HG02623 (cell line): ENCODE results near the gene ENPP7.

Experiments
- ATAC-seq: cut with Tn5 transposase; IDR thresholded peaks from one replicate; pipeline ENCODE4 v1.9.1; 2021; ENCODE audit warnings: moderate library complexity; ENCODE audit not compliant: unreplicated experiment

Gene ENPP7, protein sequence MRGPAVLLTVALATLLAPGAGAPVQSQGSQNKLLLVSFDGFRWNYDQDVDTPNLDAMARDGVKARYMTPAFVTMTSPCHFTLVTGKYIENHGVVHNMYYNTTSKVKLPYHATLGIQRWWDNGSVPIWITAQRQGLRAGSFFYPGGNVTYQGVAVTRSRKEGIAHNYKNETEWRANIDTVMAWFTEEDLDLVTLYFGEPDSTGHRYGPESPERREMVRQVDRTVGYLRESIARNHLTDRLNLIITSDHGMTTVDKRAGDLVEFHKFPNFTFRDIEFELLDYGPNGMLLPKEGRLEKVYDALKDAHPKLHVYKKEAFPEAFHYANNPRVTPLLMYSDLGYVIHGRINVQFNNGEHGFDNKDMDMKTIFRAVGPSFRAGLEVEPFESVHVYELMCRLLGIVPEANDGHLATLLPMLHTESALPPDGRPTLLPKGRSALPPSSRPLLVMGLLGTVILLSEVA

DNA sequence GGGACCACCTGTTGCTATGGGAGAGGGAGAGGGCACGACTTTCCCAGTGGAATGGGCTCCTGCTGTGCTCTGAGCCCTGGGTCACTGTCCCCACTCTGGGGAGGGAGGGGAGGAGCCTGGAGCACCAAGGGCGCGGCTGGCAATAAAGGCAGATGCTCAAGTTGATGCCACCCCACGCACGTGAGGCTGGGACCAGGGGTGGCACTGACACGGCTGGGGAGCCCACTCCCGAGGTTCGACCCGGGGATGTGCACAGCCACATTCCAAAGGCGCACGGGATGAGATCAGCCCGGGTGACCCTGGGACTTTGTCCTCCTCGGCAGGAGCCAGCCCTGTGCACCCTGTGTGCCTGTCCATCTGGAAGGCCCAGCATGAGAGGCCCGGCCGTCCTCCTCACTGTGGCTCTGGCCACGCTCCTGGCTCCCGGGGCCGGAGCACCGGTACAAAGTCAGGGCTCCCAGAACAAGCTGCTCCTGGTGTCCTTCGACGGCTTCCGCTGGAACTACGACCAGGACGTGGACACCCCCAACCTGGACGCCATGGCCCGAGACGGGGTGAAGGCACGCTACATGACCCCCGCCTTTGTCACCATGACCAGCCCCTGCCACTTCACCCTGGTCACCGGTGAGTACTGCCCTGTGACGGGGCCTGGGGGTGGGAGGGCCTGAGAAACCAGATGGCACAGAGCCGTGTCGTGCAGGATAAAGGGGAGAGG lies at the start of gene ENPP7:
Gene ENPP7, plus strand, starts transcription at position 175 of the 715 bp plus-strand sequence. Its CDS starts 197 bp downstream, at position 372.
- ATAC-seq: no peak

DNA sequence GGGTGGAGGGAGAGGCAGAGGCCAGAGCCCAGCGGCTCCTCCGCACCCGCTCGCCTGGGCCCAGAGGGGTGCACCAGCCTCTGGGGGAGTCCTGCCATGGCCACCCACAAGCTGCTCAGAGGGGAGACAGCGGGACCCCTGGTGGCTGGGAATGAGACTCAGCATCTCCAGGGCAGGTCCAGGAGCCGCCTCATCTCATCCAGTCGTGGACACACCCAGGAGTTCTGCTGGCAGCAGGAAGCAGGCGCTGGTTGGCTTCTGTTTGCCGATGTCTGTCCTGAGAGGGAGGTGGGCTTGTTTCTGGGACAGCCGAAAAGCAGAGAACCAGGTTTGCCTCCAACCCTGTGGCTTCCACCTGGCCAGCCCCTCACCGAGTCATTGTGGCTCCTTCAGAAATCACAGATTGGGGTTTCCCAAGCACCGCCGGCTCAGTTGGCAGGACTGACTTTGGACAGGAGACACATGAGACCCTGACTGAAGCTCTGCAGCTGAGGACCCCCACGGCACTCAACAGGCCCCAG lies 49.6 kb upstream of the ENPP7 start:
- no peak for ATAC-seq

DNA sequence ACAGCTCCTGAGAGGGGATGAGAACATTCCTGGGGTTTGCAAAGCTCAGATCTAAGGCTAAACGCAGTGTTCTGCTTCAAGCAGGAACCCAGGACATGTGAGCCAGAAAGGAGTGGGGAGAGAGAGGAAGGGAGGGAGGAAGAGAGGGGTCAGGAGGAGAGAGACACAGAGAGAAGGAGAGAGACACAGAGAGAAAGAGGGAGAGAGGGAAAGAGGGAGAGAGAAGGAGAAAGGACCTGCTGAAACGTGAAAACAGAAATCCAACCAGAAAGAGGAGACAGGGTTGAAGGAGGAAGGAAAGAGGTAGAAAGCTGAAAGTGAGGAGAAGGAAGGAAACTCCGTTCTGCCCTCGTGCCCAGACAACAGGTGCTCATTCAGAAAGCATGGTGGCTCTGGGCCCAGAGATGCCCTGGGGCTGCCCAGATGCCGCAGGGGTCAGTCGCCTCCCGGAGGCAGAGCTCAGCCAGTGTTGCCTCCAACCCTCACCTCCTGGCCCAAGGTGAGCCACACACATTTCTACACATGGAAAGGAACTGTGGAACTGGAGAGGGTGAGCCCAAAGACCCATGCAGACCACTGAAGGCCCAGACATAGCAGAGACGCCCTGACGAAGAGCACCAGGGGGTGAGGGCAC lies 49.0 kb upstream of the ENPP7 start:
- no peak for ATAC-seq

DNA sequence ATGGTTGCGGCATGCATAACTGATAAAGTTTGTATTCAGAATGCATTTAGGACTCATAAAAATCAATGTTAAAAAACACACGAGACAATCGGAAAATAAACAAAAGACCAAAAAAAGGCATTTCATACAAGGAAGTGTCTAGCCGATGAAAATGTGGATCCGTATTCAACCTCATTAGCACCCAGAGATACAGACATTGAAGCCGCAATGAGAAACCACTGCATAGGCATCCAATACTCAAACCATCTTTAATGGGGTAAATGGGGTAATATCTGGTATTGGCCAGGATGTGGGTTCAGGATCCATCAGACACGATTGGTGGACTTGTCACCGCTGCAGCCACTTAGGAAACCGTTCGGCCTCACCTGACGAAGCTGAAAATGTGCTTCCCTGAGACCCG lies 47.4 kb upstream of the ENPP7 start:
- no peak for ATAC-seq

DNA sequence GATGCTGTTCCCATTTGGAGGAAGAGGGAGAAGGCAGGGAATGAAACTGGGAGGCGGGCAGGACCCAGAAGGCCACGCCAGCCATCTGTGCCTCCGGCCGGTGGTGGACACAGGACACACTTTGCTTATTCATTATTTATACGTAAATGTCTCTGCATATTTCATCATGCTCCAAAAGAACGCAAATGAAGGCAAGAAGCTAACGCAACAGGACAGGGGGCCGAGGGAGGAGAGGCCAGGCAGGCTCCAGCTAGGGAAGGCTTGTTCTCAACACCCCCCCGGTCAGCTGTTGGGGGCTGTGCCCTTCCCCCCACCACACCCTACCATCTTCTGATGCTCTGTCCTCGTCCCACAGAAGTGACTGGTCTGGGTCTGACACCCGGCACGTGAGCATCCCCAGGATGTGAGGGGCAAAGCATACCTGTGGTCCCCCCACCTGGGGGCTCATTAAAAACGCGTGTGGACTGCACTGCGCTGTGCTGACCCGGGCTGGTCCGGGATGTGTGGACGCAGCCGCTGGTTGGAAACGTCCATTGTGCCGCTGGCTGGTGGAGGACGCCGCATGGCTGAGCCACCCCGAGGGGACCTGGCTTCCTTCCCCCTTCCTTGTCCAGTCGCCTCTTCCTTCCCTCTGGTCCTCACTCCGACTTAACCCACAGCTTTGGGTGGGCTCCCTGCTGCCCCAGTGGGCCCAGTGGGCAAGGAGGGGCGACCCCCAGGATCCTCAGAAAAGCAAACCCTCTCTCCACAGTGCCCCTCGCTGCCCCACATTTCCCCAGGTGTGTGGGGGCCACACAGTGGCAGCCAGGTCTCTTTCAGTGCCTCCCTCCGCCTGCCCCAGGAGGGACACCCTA lies 46.4 kb upstream of the ENPP7 start:
- no peak for ATAC-seq

DNA sequence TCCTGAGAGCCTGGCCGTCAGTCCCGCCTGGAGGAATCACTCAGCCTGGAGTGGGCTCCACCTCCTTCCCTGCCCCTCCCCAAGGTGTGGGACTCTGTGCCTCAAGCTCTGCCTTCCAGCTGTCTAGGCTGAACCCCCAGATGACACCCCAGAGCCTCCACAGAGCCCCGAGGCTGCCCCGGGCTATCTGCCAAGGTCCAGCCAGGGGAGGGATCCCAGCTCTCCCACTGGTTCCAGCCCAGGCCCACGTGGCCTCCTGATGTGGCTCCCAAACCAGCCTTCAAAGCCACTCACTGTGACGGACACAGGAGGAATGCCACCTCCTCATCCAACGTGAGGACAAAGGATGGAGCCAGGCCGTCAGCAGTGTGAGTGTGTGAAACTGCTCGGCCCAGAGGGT lies 45.6 kb upstream of the ENPP7 start:
- ATAC-seq: no peak

DNA sequence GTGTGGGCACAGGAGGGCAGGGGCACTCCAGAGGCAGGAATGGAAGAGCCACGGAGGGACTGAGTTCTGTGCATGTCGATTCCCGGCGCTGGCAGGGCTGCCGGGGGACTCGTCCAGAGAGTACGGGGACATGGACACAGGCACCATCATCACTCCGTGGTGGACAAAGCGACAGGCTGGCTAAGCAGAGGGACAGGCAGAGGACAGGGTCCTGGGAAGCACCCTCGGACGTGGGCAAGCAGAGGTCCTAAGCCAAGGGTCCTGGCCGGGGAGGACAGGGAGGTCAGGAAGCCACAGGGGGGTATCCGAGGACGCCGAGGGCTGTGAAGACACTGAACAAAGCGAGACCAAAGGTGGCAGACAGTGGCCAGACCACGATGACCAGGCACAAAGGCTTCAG lies 44.3 kb upstream of the ENPP7 start:
- ATAC-seq: no peak

DNA sequence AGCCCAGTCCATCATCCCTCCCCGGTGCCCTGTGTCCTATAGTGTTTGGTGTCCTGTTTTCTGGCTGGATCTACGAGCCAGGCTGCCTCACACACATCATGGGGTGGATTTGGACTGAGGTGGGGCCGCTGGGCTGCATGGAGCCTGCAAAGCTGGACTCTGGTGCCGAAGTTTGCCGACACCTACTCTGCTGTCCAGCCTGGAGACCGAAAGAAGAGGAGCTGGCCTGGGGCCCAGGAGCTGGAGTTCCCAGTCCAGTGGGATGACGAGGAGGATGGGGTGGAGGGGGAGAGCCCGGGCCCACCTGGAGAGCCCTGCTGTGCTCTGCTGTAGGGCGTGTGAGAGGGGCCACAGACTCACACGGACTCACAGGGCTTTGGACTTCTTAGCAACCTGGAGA lies 40.3 kb upstream of the ENPP7 start:
- ATAC-seq: no peak

DNA sequence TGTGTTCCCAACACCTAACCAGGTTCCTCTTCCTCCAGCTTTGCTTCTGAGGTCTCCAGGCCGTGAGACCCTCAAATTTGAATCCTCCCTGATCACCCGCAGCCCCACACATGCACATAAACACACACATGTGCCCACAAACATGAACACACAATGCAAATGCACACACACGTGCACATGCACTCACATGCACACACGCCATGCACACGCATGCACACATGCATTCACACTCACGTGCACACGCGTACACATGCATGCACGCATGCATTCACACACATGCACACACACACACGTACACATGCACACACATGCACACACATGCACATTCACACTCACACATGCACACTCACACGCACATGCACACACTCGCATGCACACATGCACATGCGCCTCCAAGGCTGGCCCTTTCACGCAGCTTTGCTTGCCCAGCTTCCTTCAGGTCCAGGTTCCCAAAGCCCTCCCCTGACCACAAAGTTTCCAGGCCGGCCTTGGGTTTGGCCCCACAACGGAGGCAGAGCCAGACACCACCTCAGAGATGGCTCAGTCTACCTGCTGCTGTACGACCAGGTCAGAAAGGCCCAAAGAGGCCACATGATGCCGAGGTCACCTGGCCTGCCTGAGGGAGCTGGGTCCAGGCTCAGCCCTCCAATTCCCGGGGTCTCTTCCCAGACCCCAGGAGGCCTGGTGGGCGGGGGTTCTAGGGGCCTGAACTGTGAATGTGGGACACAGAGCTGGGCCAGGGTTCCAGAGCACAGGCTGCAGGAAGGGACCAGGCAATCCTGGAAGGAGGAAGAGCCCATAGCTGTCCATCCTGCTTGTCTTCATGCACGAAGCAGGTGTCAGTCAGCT lies 39.5 kb upstream of the ENPP7 start:
- no peak for ATAC-seq

DNA sequence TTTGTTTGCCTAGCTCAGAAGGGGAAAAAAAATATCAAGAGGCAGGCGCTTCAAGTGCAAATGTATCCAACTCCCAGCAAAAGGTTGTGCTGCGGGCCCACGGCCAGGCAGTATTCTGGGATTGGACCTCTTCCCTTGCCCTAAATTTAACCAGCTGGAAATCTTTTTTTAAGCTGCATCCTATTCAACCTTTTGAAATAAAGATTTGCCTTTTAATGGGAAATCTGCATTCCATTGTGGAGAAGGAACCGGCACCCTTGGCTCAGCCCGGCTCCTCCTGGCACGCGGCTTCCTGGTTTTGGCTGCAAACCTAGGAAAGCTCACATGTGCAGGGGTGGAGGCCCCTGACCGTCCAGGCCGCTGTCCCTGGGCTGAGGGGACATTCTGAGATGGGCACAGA lies 38.8 kb upstream of the ENPP7 start:
- no peak for ATAC-seq

DNA sequence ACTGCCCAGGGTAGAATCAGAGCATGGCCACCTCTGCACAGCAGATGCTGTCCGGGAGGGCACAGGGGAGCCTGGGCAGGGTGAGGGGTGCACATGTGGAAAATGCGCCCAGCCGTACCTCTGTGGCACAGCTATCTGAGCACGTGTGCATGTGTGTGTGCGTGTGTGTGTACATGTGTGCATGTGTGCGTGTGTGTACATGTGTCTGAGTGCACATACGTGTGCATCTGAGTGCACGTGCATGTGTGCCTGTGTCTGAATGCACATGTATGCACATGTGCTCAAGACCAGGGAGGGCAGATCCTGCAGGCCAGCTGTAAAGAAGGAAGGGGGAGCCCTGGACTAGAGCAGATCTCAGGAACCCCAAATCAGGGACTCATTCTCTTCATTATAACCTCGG lies 37.3 kb upstream of the ENPP7 start:
- no peak for ATAC-seq

DNA sequence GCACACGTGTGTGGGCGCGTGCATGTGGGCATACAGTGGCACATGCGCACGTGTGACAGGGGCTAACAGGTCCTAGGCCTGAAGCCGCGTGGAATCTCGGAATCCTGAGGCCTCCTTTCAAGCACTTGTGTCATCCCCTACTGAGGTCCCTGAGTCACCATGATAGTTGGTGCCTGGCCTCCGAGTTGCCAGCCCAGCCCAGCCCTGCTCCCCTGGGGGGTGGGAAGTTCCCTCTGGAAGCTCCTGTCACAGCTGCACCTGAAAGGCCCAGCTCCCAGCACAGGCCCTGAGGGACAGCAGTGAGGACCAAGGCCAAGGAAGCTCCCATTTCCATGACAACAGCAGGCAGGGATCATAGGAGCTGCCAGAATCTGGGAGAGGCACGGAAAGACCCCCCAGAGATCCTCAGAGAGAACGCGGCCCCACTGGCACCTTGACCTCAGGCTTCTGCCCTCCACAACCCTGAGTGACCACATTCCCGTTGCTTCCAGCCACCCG lies 35.4 kb upstream of the ENPP7 start:
- ATAC-seq: no peak

DNA sequence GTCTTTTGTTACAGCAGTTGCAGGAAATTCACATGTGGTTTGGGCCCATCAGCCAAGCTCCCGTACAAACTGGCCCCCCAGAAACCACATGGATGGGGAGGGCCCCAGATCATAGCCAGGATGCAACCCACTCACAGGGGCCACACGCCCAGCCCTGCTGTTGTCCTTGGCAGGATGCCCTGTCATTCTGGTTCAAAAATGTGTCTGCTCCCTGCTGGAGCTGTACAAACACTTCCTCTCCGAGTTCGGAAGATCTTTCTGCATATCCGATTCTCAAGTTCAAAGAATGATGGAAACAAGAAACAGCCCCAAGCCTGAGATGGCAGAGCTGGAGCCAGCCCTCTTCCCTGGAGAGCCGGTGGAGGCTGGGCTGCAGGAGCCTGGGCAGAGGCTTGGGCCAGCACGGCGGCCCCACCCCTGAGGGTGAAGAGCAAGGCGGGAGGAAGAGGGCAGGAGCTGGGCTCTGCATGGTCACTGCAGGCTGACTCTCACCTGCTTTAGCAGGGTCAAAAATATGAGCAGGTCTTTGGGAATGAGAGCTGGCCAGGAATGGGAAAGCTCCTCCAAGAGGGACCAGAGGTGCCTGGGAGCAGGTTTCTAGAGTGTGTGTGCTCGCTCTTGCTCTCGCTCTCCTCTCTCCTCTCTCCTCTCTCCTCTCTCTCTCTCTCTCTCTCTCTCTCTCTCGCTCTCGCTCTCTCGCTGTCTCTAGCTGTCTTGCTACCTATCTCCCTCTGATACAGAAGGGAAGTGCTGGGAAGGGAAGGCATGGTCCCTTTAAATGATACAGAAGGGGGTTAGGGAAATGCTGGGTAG lies 34.7 kb upstream of the ENPP7 start:
- no peak for ATAC-seq

DNA sequence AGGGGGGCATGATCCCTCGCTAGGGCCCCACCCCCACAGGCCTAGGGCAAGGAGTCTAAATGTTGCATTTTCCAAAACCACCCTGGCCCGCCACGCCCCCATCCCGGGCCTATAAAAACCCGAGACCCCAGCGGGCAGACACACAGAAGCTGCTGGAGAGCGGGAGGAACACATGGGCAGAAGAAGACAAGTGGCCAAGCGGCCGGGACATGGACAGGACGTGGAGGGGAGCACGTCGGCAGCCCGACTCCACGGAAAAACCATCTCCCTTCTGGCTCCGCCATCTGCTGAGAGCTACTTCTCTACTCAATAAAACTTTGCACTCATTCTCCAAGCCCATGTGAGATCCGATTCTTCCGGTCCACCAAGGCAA lies 34.1 kb upstream of the ENPP7 start:
- ATAC-seq: no peak

DNA sequence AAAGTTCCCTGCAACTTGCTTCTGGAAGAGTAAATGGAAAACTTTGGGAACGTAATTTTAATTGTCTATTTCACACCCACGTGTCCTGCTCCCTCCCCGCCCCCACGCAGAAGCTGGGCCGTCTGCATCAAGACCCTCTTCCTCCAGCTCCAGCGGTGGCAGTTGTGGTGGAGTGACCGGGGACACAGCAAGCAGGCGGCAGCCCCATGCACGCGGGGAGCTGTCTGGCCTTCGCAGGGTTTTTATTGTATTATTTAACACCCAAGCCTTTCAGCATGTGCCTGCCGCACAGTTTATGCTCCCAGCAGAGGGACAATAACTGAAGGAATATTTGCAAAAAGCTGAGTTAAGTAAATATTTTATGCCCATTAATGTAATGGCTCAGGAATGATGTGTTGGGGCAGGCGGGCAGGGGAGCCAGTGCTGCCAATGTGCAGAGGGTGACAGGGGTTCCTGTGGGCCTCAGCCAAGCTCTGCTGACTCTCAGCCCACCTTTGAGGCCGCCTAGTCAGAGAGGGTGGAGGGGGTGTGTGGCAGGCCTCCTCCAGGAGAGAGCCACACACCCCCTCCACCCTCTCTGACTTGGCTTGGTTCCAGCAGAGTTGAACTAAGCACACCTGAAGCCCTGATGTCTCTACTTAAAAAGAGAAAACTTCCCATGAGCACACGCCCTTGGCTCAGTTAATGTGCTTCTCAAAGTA lies 32.4 kb upstream of the ENPP7 start:
- ATAC-seq: no peak

DNA sequence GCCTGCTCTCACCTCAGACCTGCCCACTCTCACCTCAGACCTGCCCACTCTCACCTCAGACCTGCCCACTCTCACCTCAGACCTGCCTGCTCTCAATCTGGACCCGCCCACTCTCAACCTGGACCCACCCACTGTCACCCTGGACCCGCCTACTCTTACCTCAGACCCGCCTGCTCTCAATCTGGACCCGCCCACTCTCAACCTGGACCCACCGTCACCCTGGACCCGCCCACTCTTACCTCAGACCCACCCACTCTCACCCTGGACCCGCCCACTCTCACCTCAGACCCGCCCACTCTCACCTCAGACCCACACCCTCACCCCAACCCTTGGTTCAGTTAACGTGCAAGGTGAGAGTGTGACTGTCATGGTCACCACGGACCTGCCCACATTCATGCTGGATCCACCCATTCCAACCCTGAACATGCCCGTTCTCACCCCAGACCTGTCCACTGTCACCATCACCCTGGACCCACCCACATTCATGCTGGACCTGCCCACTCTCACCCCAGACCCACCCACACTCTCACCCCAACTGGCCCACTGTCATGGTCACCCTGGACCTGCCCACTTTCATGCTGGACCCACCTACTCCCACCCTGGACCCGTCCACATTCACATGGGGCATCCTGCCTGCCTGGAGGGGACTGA lies 31.2 kb upstream of the ENPP7 start:
- no peak for ATAC-seq

DNA sequence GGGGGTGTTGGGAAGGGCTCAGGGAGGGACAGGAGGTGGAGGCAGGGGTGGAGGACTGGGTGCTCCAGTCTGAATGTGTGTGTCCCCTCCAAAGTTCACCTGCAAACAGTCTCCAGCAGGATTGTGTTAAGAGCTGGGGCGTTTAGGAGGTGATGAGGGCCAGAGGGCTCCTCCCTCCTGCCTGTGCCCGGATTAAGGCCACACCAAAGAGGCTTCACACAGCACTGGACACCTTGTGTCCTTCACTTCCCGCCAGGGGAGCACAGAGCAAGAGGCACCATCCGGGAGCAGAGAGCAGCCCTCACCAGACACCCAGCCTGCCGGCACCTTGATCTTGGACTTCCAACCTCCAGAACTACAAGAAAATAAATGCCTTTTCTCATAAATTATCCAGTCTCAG lies 30.2 kb upstream of the ENPP7 start:
- no peak for ATAC-seq

DNA sequence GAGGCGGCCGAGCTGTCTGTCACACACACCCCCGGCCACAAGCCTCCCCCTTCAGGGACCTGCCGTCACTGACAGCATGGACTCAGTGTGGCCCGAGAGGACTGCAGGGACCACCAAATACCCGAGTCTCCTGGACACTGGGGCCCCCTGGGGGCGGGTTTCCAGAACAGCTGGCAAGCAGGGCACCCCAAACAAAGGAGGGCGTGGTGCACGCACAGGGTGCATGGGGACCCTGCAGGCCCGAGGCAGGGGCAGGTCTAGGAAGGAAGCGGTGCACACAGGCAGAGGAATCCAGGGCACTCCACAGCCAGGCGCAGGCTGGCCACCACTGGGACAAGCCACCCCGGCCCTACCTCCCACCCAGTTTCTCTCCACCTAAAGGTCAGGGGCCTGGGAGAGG lies 28.7 kb upstream of the ENPP7 start:
- no peak for ATAC-seq
